ENCODE measurements around the gene TNIK. TPM values are rescaled to one million over a fixed set of nuclear protein-coding genes. Genes with fewer than 3 reads are reported as not detected.
"Not testable (repeated sequence)": the region's sequence is repeated elsewhere in the genome, so short reads cannot be mapped to it uniquely, and the experiment has no call there.

The TNIK gene
- total RNA-seq, 1 donor from 2014 or later: 25.8 TPM

DNA sequence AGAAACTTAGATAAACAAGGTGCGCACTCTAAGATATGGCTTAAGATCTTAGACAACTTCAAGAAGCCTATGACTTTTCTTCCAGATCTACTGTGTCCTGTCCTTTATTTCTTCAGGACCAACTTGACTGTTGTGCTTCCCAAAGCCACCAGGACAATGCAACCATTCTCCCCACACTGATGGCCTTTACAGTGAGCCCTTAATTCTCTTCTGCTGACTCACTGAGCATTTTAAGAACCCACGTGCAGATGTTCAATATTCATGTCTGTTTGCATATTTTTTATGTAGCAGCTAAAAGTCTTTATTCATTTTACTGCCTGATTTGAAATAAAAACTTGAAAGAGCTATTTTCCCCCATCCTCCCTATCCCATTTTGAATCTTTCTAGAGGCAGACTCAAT is 330.4 kb downstream of the TNIK start:
- DNase-seq (ENCODE audit: low read depth): no peak

GRCh38 chr3:171127611-171128010 is 332.6 kb downstream of the TNIK start:
- DNase-seq (ENCODE audit: low read depth): no peak

DNA sequence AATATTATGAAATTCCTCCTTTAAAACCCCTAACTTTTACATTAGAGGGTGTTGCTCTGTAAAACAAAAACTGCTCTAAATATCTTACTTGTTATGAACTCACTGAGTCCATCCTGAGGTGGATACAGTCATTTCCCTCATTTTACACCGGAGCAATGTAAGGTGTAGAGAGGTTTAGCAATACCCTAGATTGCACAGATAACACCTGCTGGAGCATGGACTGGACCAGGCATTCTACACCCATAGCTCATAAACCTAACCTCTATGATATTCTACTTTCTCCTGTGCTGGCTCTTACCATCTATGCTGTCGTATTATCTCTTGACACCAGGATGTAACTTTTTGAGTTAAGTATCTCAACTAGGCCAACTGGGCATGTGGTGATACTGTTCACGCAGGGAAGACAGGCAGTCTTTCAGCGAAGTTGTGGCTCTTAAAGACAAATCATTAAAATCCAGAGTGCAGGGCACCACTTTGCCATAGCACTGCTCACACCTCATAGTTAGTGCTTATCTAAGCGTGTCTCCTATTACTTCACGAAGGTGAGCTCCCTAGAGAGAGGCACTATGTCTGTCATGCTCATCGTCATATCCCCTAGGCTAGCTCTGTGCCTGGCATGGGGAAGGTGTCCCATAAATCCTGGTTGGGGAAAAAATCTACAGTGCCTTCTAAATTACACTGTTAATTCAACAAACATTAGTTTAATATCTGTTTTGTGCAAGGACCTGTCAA is 333.6 kb downstream of the TNIK start:
- no peak for DNase-seq (ENCODE audit: low read depth)

- DNase-seq (ENCODE audit: low read depth): peak; percentile 68
Measured at GRCh38 chr3:171125010-171125409, 335.2 kb downstream of the TNIK start.

DNA sequence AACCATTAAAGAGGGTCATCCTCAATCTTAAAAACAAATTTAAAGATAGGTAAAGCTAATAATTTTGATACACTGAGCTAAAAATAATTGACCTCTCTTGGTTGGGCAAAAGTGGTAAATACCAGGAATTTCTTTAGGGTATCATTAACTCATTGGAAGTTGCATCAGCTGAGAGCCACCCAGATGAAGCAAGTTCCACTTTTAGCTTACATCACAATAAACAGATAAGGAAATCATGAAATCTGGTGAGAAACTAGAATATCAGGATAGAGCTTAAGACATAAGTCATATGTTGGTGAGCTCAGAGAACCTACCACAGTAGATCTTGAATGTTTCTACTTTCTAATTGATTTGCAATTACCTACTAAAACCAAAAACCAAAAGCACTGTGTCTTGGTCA is 336.3 kb downstream of the TNIK start:
- DNase-seq (ENCODE audit: low read depth): peak; percentile 65

- no peak for DNase-seq (ENCODE audit: low read depth)
Measured at GRCh38 chr3:171122861-171123260, 337.3 kb downstream of the TNIK start.

- no peak for DNase-seq (ENCODE audit: low read depth)
Measured at GRCh38 chr3:171122240-171122639, 338.0 kb downstream of the TNIK start.

DNA sequence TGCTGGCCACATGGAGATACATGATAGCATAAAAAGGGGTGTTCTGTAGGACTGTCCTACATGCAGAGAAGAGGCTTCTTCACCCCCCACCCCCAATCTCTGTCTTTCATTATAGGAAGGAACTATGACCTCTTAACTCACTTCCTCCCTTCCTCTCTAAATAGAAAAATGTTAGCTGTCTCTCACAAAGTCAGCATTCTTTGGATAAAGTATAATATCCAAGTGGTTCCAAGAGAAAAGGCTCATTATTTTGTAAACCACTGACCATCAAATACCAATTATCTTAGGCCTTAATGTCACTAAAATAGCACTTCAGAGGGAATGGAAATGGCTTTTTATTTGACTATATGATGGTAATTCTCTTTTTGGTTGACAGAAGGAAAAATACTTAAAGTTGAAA is 338.4 kb downstream of the TNIK start:
- DNase-seq (ENCODE audit: low read depth): no peak

DNA sequence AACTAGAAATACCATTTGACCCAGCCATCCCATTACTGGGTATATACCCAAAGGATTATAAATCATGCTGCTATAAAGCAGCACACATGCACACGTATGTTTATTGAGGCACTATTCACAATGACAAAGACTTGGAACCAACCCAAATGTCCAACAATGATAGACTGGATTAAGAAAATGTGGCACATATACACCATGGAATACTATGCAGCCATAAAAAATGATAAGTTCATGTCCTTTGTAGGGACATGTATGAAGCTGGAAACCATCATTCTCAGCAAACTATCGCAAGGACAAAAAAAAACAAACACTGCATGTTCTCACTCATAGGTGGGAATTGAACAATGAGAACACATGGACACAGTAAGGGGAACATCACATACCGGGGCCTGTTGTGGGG is 340.8 kb downstream of the TNIK start:
- not testable (repeated sequence) for DNase-seq (ENCODE audit: low read depth)

- not testable (repeated sequence) for DNase-seq (ENCODE audit: low read depth)
Measured at GRCh38 chr3:171118993-171119392, 341.2 kb downstream of the TNIK start.

DNA sequence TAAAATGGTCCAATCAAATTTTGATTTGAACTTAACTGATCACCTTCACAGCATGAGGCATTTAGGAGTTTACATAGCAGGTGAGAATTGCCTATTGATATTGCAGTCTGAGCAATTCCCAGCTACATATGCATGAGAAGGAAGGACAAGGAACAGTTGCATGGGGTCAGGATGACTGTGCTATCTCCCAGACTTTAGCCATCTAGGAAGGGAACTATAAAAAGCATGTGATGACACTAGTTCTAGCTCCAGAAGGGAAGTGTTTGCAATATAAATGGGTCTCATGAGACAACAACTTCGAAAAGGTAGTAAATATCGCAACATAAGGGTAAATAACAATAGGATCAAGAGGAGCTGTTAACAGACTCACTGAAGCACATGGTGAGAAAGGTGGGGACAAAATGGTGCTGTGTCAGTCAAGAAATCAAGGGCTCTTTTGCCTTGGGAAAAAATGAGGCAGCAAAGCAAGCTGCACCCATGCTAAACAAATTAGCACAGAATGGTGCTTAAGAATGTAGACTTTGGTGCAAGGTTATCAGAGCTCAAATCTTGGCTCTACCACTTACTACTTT is 343.3 kb downstream of the TNIK start:
- DNase-seq (ENCODE audit: low read depth): no peak

DNA sequence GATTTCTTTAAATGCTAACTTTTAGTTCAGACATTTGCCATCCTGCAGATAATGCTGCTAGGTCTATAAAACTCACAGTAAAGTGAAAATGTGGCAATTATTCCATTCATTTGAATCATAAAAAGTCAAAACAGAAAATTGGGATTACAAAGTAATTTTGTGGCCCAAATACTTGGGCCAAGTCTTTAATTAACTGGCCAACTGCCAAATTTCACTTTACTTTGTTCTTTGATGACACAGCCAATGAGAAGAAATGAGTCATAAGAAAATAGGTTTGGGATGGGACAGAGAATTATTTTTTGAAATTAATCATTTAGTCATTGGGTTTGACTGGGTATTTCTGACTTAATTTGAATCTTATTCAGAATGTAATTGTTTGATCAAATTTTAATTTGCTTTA is 343.8 kb downstream of the TNIK start:
- DNase-seq (ENCODE audit: low read depth): peak; percentile 63

DNA sequence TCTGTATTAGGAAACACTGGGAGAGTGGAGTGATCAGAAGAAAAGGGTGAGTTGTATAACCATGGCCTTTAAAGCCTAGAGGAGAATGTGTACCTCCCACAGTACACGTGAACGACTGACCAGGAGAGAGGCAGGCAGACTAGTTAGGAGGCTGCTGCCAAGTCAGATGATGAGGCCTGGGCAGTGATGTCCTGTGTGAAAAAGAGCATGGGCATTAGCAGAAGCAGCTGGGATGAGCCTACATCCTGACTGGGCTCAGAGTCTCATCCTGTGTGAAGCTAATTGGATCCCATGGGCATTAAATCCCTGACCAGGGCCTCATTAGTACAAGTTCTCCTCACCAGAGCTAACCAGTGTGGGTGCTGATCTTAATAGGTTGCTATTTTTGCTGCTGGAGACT is 344.5 kb downstream of the TNIK start:
- no peak for DNase-seq (ENCODE audit: low read depth)

GRCh38 chr3:171113716-171114115 is 346.5 kb downstream of the TNIK start:
- no peak for DNase-seq (ENCODE audit: low read depth)

GRCh38 chr3:171110715-171111114 is 349.5 kb downstream of the TNIK start:
- DNase-seq (ENCODE audit: low read depth): no peak

- peak; percentile 34 for DNase-seq (ENCODE audit: low read depth)
Measured at GRCh38 chr3:171108066-171108465, 352.1 kb downstream of the TNIK start.

DNA sequence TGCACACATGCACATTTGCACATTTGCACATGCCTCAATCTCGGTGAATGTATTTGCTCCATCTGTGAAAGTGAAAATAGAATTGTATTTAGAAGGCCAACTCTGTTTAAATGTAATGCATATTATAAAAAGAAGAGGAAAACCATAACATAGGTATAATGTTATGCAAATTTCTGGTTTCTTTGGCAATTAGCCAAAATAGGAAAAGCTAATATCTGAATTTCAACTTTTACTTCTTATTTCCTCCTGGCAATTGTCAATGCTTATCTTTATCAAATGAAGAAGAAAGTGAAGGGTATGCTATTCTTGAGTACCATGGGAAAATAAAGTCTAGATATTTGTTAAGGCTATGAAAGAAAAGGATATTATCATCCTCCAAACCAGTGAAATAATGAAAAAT is 357.0 kb downstream of the TNIK start:
- DNase-seq (ENCODE audit: low read depth): no peak

- DNase-seq (ENCODE audit: low read depth): peak; percentile 77
Measured at GRCh38 chr3:171101982-171102641, 358.1 kb downstream of the TNIK start.

- DNase-seq (ENCODE audit: low read depth): no peak
Measured at GRCh38 chr3:171099911-171100310, 360.3 kb downstream of the TNIK start.

- no peak for DNase-seq (ENCODE audit: low read depth)
Measured at GRCh38 chr3:171095063-171095462, 365.1 kb downstream of the TNIK start.

DNA sequence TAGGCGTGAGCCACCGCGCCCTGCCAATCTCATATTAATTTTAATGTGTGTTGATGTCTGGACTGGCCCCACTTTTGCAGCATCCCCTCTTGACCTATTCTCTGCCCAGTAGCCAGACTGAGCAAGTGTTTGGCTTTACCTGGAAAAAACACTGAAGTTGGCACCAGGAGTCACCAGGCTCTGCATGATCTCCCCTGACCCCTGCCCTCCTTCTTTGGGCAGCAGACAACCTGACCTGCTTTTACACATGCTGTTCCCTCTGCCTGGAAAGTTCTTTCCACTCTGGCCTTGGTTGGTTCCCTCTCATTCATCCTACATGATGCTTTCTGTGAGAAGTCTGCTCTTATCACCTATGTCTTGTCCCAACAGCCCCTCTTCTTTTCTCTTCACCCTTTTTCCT is 365.8 kb downstream of the TNIK start:
- DNase-seq (ENCODE audit: low read depth): no peak

- DNase-seq (ENCODE audit: low read depth): no peak
Measured at GRCh38 chr3:171093462-171093861, 366.7 kb downstream of the TNIK start.

DNA sequence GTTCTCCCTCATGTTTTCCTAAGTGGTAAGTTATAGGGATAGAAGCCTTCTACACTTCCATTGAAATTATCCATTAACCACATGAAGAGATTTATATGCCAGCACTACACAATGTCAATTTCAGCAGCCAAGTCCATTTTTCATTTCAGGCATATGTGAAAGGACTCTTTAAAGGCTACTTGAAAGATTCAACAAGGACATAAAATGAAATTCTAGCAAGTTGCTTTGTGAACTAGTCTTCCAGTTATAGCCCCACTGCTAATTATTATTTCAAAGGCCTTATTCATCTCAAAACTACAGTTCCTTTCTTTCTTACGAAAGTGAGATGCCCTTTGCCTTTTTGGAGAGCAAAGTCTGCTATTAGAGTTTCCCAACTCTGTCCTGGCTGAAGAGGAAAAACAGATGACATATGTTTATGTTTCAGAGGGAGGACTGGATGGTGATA is 367.7 kb downstream of the TNIK start:
- peak; percentile 29 for DNase-seq (ENCODE audit: low read depth)

All from renal cortical epithelial cell (primary cell).